ENCODE results near the gene YJEFN3. TPM values are rescaled to one million over a fixed set of nuclear protein-coding genes. Genes with fewer than 3 reads are reported as not detected.
A peak's percentile ranks its signal among the peaks of the same experiment; 100 is the strongest.

YJEFN3 gene
- total RNA-seq, 1 donor from 2014 or later = 2.6 TPM

GRCh38 chr19:19489804-19490204 lies 38.9 kb upstream of the YJEFN3 start:
- Mint-ChIP-seq H3K4me3 (peak overlapping the region; percentile 70), H3K27ac (peak overlapping the region; percentile 98), H3K4me1 (peaks cover 45% of the 10 kb centered on the region), H3K9me3 (no peaks in the 10 kb centered on the region), H3K27me3 (ENCODE audit: insufficient read depth, low read depth) (peaks cover 10% of the 10 kb centered on the region), H3K36me3 (peaks cover 3% of the 10 kb centered on the region)
- peak; percentile 16 for DNase-seq (ENCODE audit: low spot score)
- H3K27me3 ChIP-seq = no peaks in the 10 kb centered on the region
- peaks cover 28% of the 10 kb centered on the region for H3F3A ChIP-seq (ENCODE audit: low read depth)
- H4K20me1 ChIP-seq (ENCODE audit: low read depth) = peaks cover 31% of the 10 kb centered on the region
- H3K4me1 ChIP-seq = peaks cover 21% of the 10 kb centered on the region
- H3K27ac ChIP-seq = peak overlapping the region; percentile 10
- no peak overlapping the region for H2AFZ ChIP-seq (replicated peaks)
- no peak overlapping the region for H3K4me2 ChIP-seq
- no peaks in the 10 kb centered on the region for H3K9me3 ChIP-seq (ENCODE audit: low read depth)
- no peak overlapping the region for H3K4me3 ChIP-seq
- H3K79me2 ChIP-seq (ENCODE audit: low read depth) = peaks cover 68% of the 10 kb centered on the region
- H3K9ac ChIP-seq = no peak overlapping the region
- no peaks in the 10 kb centered on the region for H3K36me3 ChIP-seq
- no peak for TF ChIP-seq CTCF (IDR thresholded peaks at IDR 0.05)
- TF ChIP-seq EZH2 (IDR thresholded peaks at IDR 0.05) = no peak
- no peak for TF ChIP-seq EZH2phosphoT487 (IDR thresholded peaks at IDR 0.05)

- DNase-seq (ENCODE audit: low spot score) = peak; percentile 87
- H3K4me2 ChIP-seq = no peak overlapping the region
- peaks cover 21% of the 10 kb centered on the region for H3K4me1 ChIP-seq
- Mint-ChIP-seq H3K4me3 (peak overlapping the region; percentile 70), H3K9me3 (no peaks in the 10 kb centered on the region), H3K36me3 (peaks cover 5% of the 10 kb centered on the region), H3K4me1 (peaks cover 45% of the 10 kb centered on the region), H3K27ac (peak overlapping the region; percentile 98), H3K27me3 (ENCODE audit: insufficient read depth, low read depth) (peaks cover 10% of the 10 kb centered on the region)
- no peaks in the 10 kb centered on the region for H3K27me3 ChIP-seq
- H3K36me3 ChIP-seq = no peaks in the 10 kb centered on the region
- no peak overlapping the region for H2AFZ ChIP-seq (replicated peaks)
- peaks cover 26% of the 10 kb centered on the region for H4K20me1 ChIP-seq (ENCODE audit: low read depth)
- peaks cover 62% of the 10 kb centered on the region for H3K79me2 ChIP-seq (ENCODE audit: low read depth)
- peaks cover 28% of the 10 kb centered on the region for H3F3A ChIP-seq (ENCODE audit: low read depth)
- no peak overlapping the region for H3K9ac ChIP-seq
- peak overlapping the region; percentile 10 for H3K27ac ChIP-seq
- H3K9me3 ChIP-seq (ENCODE audit: low read depth) = no peaks in the 10 kb centered on the region
- H3K4me3 ChIP-seq = no peak overlapping the region
- TF ChIP-seq EZH2 (IDR thresholded peaks at IDR 0.05) (no peak), CTCF (IDR thresholded peaks at IDR 0.05) (peak; percentile 92)
Measured at GRCh38 chr19:19490214-19490968, 38.3 kb upstream of the YJEFN3 start.

GRCh38 chr19:19491321-19492025 lies 37.2 kb upstream of the YJEFN3 start:
- Histone ChIP-seq H3K4me1 (peaks cover 21% of the 10 kb centered on the region), H3K4me3 (no peak overlapping the region), H3K9me3 (ENCODE audit: low read depth) (no peaks in the 10 kb centered on the region), H3K27me3 (no peaks in the 10 kb centered on the region), H4K20me1 (ENCODE audit: low read depth) (peaks cover 25% of the 10 kb centered on the region), H3K9ac (no peak overlapping the region), H3K4me2 (no peak overlapping the region), H3K79me2 (ENCODE audit: low read depth) (peaks cover 54% of the 10 kb centered on the region), H3F3A (ENCODE audit: low read depth) (peaks cover 28% of the 10 kb centered on the region), H3K27ac (no peak overlapping the region), H2AFZ (replicated peaks) (no peak overlapping the region), H3K36me3 (no peaks in the 10 kb centered on the region)
- Mint-ChIP-seq H3K27ac (no peak overlapping the region), H3K36me3 (peaks cover 5% of the 10 kb centered on the region), H3K4me3 (no peak overlapping the region), H3K27me3 (ENCODE audit: insufficient read depth, low read depth) (peaks cover 8% of the 10 kb centered on the region), H3K9me3 (no peaks in the 10 kb centered on the region), H3K4me1 (peaks cover 43% of the 10 kb centered on the region)
- DNase-seq (ENCODE audit: low spot score) = no peak
- TF ChIP-seq EZH2 (IDR thresholded peaks at IDR 0.05) (no peak), CTCF (IDR thresholded peaks at IDR 0.05) (no peak), EZH2phosphoT487 (IDR thresholded peaks at IDR 0.05) (no peak)
